Measurements from ENCODE around the gene TMEM11.

The TMEM11 gene

GRCh38 chr17:21211825-21212479 is 2.0 kb downstream of the TMEM11 start:
- Mint-ChIP-seq H3K4me1 (peaks cover 48% of the 10 kb centered on the region), H3K4me3 (peak overlapping the region; percentile 91 to 96 (median 92)), H3K27me3 (ENCODE audit: low read depth) (no peaks in the 10 kb centered on the region), H3K36me3 (ENCODE audit: low read depth) (peaks cover 9% of the 10 kb centered on the region), H3K9me3 (no peaks in the 10 kb centered on the region), H3K27ac (peak overlapping the region in 1 of 3 experiments; percentile 93)
- no peak for TF ChIP-seq CTCF (IDR thresholded peaks at IDR 0.05; ENCODE audit: unreplicated experiment in 3 of 3)

GRCh38 chr17:21210411-21211076 is 3.4 kb downstream of the TMEM11 start:
- Mint-ChIP-seq H3K27me3 (ENCODE audit: low read depth) (no peaks in the 10 kb centered on the region), H3K4me1 (peaks cover 39% of the 10 kb centered on the region), H3K4me3 (peak overlapping the region; percentile 44 to 64 (median 58)), H3K27ac (peak overlapping the region in 2 of 3 experiments; percentile 62 to 81), H3K36me3 (ENCODE audit: low read depth) (peaks cover 12% of the 10 kb centered on the region), H3K9me3 (no peaks in the 10 kb centered on the region)
- no peak for TF ChIP-seq CTCF (IDR thresholded peaks at IDR 0.05; ENCODE audit: unreplicated experiment in 3 of 3)

GRCh38 chr17:21209511-21210175 is 4.3 kb downstream of the TMEM11 start:
- no peak for TF ChIP-seq CTCF (IDR thresholded peaks at IDR 0.05; ENCODE audit: unreplicated experiment in 3 of 3)
- Mint-ChIP-seq H3K4me3 (peak overlapping the region in 2 of 3 experiments; percentile 58 to 64), H3K27ac (no peak overlapping the region), H3K4me1 (peaks cover 35% of the 10 kb centered on the region), H3K9me3 (no peaks in the 10 kb centered on the region), H3K36me3 (ENCODE audit: low read depth) (peaks cover 12% of the 10 kb centered on the region), H3K27me3 (ENCODE audit: low read depth) (no peaks in the 10 kb centered on the region)

- Mint-ChIP-seq H3K4me1 (peaks cover 38% of the 10 kb centered on the region), H3K9me3 (no peaks in the 10 kb centered on the region), H3K27ac (no peak overlapping the region), H3K27me3 (ENCODE audit: low read depth) (no peaks in the 10 kb centered on the region), H3K36me3 (ENCODE audit: low read depth) (peaks cover 12% of the 10 kb centered on the region), H3K4me3 (peak overlapping the region in 1 of 3 experiments; percentile 7)
- no peak for TF ChIP-seq CTCF (IDR thresholded peaks at IDR 0.05; ENCODE audit: unreplicated experiment in 3 of 3)
Measured at GRCh38 chr17:21208352-21208751, 5.6 kb downstream of the TMEM11 start.

GRCh38 chr17:21204935-21205334 is 9.0 kb downstream of the TMEM11 start:
- no peak overlapping the region for H3K4me3 Mint-ChIP-seq
- H3K27ac Mint-ChIP-seq: peak overlapping the region in 1 of 3 experiments; percentile 45
- peaks cover 15% of the 10 kb centered on the region for H3K36me3 Mint-ChIP-seq (ENCODE audit: low read depth)
- H3K27me3 Mint-ChIP-seq (ENCODE audit: low read depth): no peaks in the 10 kb centered on the region
- no peak for TF ChIP-seq CTCF (IDR thresholded peaks at IDR 0.05; ENCODE audit: unreplicated experiment in 3 of 3)
- H3K4me1 Mint-ChIP-seq: peaks cover 20% of the 10 kb centered on the region
- H3K9me3 Mint-ChIP-seq: no peaks in the 10 kb centered on the region

All from nephron (organoid).